ENCODE measurements around the gene INPP4B. TPM values are rescaled to one million over a fixed set of nuclear protein-coding genes. Genes with fewer than 3 reads are reported as not detected.

INPP4B gene
- total RNA-seq, 2 experiments from 2014 or later = 45.7 to 46.3 TPM

- Mint-ChIP-seq H3K27ac (no peak overlapping the region), H3K9me3 (no peaks in the 10 kb centered on the region), H3K4me3 (no peak overlapping the region), H3K27me3 (no peaks in the 10 kb centered on the region), H3K4me1 (peaks cover 3% of the 10 kb centered on the region), H3K36me3 (peaks cover 25% of the 10 kb centered on the region)
- no peak for DNase-seq
These were observed 607.5 kb downstream of the INPP4B start for GRCh38 chr4:142238589-142238988.

DNA sequence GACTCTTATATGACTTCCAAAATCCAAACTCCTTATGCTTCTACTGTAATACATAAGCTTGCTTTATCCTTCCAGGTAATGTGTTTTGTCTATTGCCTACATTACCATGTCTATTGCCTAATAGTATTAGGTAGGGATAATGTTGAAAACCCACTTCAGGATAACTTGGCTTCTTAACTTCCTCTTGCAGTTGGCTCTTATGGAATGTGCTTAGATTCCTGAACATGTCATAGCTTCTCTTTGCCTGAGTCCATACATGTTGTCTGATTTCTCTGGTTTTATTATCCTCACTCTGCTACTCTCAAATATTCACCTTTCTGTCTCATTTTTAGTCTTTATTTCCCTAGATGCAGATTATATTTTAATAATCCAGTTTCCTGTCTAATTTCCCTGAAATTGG, 609.8 kb downstream of the INPP4B start:
- Mint-ChIP-seq H3K4me1 (peaks cover 7% of the 10 kb centered on the region), H3K27ac (peak overlapping the region; percentile 47), H3K27me3 (no peaks in the 10 kb centered on the region), H3K9me3 (no peaks in the 10 kb centered on the region), H3K4me3 (no peak overlapping the region), H3K36me3 (peaks cover 32% of the 10 kb centered on the region)
- no peak for DNase-seq

- Mint-ChIP-seq H3K9me3 (no peaks in the 10 kb centered on the region), H3K4me1 (peaks cover 9% of the 10 kb centered on the region)
These were observed 614.3 kb downstream of the INPP4B start for GRCh38 chr4:142231787-142232186.

GRCh38 chr4:142230991-142231390, 615.1 kb downstream of the INPP4B start:
- H3K27ac Mint-ChIP-seq = no peak overlapping the region

More at GRCh38 chr4:142231787-142232186, 614.3 kb downstream of the INPP4B start:
- Mint-ChIP-seq H3K4me3 (no peak overlapping the region), H3K27me3 (no peaks in the 10 kb centered on the region), H3K36me3 (peaks cover 30% of the 10 kb centered on the region), H3K27ac (no peak overlapping the region)
- DNase-seq = no peak

GRCh38 chr4:142226014-142226413, 620.1 kb downstream of the INPP4B start:
- DNase-seq = no peak
- Mint-ChIP-seq H3K36me3 (peaks cover 19% of the 10 kb centered on the region), H3K27ac (no peak overlapping the region), H3K27me3 (no peaks in the 10 kb centered on the region), H3K9me3 (no peaks in the 10 kb centered on the region), H3K4me1 (peaks cover 6% of the 10 kb centered on the region), H3K4me3 (no peak overlapping the region)

More at GRCh38 chr4:142230991-142231390, 615.1 kb downstream of the INPP4B start:
- Mint-ChIP-seq H3K4me3 (no peak overlapping the region), H3K9me3 (no peaks in the 10 kb centered on the region), H3K36me3 (peaks cover 27% of the 10 kb centered on the region), H3K4me1 (peaks cover 9% of the 10 kb centered on the region), H3K27me3 (no peaks in the 10 kb centered on the region)
- no peak for DNase-seq

DNA sequence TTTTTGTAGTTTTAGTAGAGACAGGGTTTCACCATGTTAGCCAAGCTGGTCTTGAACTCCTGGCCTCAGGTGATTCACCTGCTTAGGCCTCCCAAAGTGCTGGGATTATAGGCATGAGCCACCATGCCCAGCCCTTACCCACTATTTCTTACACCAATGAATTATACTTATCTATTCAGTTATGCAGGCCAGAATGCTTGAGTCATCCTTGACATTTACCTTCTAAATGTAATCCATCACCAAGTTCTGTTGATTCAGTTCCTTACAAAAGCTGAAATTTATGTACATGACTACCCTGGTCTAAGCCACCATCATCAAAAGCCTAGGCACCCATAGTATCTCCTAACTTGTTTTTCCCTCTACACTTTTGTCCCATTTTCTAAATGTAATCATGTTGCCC, 624.0 kb downstream of the INPP4B start:
- Mint-ChIP-seq H3K4me3 (no peak overlapping the region), H3K4me1 (peaks cover 5% of the 10 kb centered on the region), H3K27ac (no peak overlapping the region), H3K27me3 (no peaks in the 10 kb centered on the region), H3K9me3 (no peaks in the 10 kb centered on the region), H3K36me3 (peaks cover 21% of the 10 kb centered on the region)
- no peak for DNase-seq

DNA sequence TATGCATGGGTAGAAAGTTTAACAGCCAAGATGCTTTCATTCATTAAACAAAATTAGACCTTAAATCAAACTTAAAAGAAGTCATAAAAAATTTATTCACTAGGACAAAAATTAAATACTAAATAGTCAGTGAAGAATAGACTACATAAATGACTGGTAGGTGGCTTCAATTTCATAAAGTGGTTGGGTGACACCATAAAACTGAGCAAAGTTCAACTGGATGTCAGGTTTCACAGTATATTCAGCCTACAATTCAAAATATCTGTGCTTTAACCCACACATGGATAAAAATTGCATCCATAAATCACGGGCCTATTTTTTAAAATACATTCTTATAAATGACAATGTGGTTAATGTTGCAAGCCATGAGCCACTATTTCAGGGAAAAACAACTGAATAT, 627.4 kb downstream of the INPP4B start:
- Mint-ChIP-seq H3K4me1 (peaks cover 4% of the 10 kb centered on the region), H3K27ac (no peak overlapping the region), H3K36me3 (peaks cover 24% of the 10 kb centered on the region), H3K9me3 (no peaks in the 10 kb centered on the region), H3K4me3 (no peak overlapping the region), H3K27me3 (no peaks in the 10 kb centered on the region)
- DNase-seq = no peak

DNA sequence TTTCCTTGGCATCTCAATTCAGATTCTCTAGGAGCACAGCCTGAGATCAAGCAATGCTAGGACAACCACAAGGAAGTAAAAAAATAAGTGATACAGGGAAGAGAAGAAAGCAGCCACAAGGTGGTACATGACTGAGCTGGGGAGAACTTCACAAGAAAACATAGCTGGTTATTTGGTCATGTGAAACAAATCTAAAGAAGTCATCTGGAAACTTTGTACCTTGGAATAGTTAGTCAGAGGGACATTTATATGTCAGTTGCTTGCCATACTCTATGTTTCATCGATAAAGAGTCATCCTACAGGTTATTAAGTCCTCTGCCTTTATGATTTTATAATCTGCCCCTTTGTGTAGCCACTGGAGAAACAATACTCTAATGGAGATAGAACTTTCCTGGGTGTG, 634.7 kb downstream of the INPP4B start:
- Mint-ChIP-seq H3K27me3 (no peaks in the 10 kb centered on the region), H3K36me3 (peaks cover 24% of the 10 kb centered on the region), H3K27ac (no peak overlapping the region), H3K4me3 (no peak overlapping the region), H3K4me1 (peaks cover 9% of the 10 kb centered on the region), H3K9me3 (no peaks in the 10 kb centered on the region)
- no peak for DNase-seq

- Mint-ChIP-seq H3K27ac (no peak overlapping the region), H3K4me1 (peaks cover 3% of the 10 kb centered on the region), H3K27me3 (no peaks in the 10 kb centered on the region), H3K4me3 (no peak overlapping the region), H3K9me3 (no peaks in the 10 kb centered on the region), H3K36me3 (peaks cover 16% of the 10 kb centered on the region)
- DNase-seq = no peak
These were observed 642.6 kb downstream of the INPP4B start for GRCh38 chr4:142203505-142203904.

- Mint-ChIP-seq H3K9me3 (no peaks in the 10 kb centered on the region), H3K4me1 (peaks cover 3% of the 10 kb centered on the region), H3K4me3 (no peak overlapping the region), H3K27me3 (no peaks in the 10 kb centered on the region), H3K27ac (no peak overlapping the region), H3K36me3 (peaks cover 16% of the 10 kb centered on the region)
- no peak for DNase-seq
These were observed 643.4 kb downstream of the INPP4B start for GRCh38 chr4:142202404-142203332.

- no peaks in the 10 kb centered on the region for H3K9me3 Mint-ChIP-seq
- no peak overlapping the region for H3K4me3 Mint-ChIP-seq
- no peaks in the 10 kb centered on the region for H3K27me3 Mint-ChIP-seq
- peaks cover 10% of the 10 kb centered on the region for H3K36me3 Mint-ChIP-seq
- peaks cover 1% of the 10 kb centered on the region for H3K4me1 Mint-ChIP-seq
- H3K27ac Mint-ChIP-seq = no peak overlapping the region
- no peak for DNase-seq
These were observed 645.1 kb downstream of the INPP4B start for GRCh38 chr4:142201041-142201440.

GRCh38 chr4:142194905-142195304, 651.2 kb downstream of the INPP4B start:
- H3K4me1 Mint-ChIP-seq = peaks cover 1% of the 10 kb centered on the region
- H3K27ac Mint-ChIP-seq = no peak overlapping the region
- H3K27me3 Mint-ChIP-seq = no peaks in the 10 kb centered on the region
- H3K9me3 Mint-ChIP-seq = no peaks in the 10 kb centered on the region
- no peak overlapping the region for H3K4me3 Mint-ChIP-seq
- peaks cover 16% of the 10 kb centered on the region for H3K36me3 Mint-ChIP-seq
- DNase-seq = no peak

DNA sequence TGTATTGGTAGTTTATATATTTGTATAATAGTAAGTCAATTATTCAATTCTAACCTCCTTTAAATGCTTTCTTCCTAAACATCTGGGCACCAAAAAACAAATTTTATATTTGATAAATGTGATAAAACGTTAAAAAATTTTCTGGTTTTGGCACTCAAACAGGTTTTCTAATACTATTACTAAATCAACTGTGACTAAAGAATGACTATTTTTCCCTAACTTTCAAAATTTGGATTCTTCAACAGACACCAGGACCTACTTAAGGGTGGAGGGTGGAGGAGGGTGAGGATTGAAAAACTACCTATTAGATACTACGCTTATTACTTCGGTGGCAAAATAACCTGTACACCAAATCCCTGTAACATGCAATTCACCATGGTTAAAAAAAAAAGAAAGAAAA, 654.2 kb downstream of the INPP4B start:
- Mint-ChIP-seq H3K4me3 (no peak overlapping the region), H3K4me1 (no peaks in the 10 kb centered on the region), H3K9me3 (no peaks in the 10 kb centered on the region), H3K27me3 (no peaks in the 10 kb centered on the region), H3K27ac (no peak overlapping the region), H3K36me3 (peaks cover 15% of the 10 kb centered on the region)
- no peak for DNase-seq

- H3K27me3 Mint-ChIP-seq = no peaks in the 10 kb centered on the region
- no peak for DNase-seq
These were observed 665.1 kb downstream of the INPP4B start for GRCh38 chr4:142181021-142181420.

GRCh38 chr4:142169216-142169615, 676.9 kb downstream of the INPP4B start:
- no peak overlapping the region for H3K4me3 Mint-ChIP-seq
- H3K36me3 Mint-ChIP-seq = peaks cover 37% of the 10 kb centered on the region
- no peaks in the 10 kb centered on the region for H3K9me3 Mint-ChIP-seq
- no peak overlapping the region for H3K27ac Mint-ChIP-seq
- DNase-seq = no peak
- peaks cover 9% of the 10 kb centered on the region for H3K4me1 Mint-ChIP-seq
- H3K27me3 Mint-ChIP-seq = no peaks in the 10 kb centered on the region

More at GRCh38 chr4:142181021-142181420, 665.1 kb downstream of the INPP4B start:
- Mint-ChIP-seq H3K4me3 (no peak overlapping the region), H3K4me1 (peaks cover 4% of the 10 kb centered on the region), H3K36me3 (peaks cover 34% of the 10 kb centered on the region), H3K27ac (no peak overlapping the region), H3K9me3 (no peaks in the 10 kb centered on the region)

DNA sequence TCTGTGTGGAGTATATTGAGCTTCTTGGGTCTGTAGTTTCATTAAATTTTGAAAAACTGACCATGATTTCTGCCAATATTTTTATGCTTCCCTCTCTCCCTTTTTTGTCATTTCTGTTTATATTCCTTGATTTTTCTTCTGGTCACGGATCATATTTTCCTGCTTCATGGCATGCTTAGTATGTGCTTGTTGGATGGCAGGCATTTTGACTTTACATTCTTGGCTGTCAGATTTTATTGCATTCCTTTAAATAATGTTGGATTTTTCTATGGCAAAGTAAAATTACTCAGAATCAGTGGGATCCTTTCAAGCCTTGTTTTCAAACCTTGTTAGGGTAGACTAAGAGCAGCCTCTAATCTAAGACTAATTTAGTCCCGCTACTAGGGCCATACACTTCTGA, 677.9 kb downstream of the INPP4B start:
- DNase-seq = no peak
- Mint-ChIP-seq H3K36me3 (peaks cover 37% of the 10 kb centered on the region), H3K4me3 (no peak overlapping the region), H3K27me3 (no peaks in the 10 kb centered on the region), H3K4me1 (peaks cover 9% of the 10 kb centered on the region), H3K27ac (no peak overlapping the region), H3K9me3 (no peaks in the 10 kb centered on the region)
